CD4-positive, alpha-beta memory T cell (primary cell): ENCODE results near the gene HNRNPK. TPM values are rescaled to one million over a fixed set of nuclear protein-coding genes. Genes with fewer than 3 reads are reported as not detected.

ENCODE experiments used
- CTCF ChIA-PET: fragments of 350-600 bp; sonication (Branson Sonifier 250); formaldehyde crosslinking; loops from one replicate; lab custom pipeline; 2021; ENCODE audit warnings: inconsistent platforms; ENCODE audit not compliant: partially characterized antibody; lab: Charles Lee
- POLR2A ChIA-PET: fragments of 350-600 bp; sonication (Branson Sonifier 250); formaldehyde crosslinking; loops from one replicate; lab custom pipeline; 2021; ENCODE audit not compliant: partially characterized antibody; lab: Charles Lee
- DNase-seq, 5 donors: peaks; one replicate each; pipeline versions ENCODE4 v3.0.0 to v3.0.0-alpha.2; 2020 to 2022; ENCODE audit warnings: mixed read lengths in 1 of 5
- H3K27ac ChIP-seq: one replicate; pipeline ENCODE4 v1.7.0; 2013; ENCODE audit warnings: low read depth, low read length
- H3K27me3 ChIP-seq: 2 replicates; pipeline ENCODE4 v1.7.0; 2013; ENCODE audit warnings: mild to moderate bottlenecking, low read length, moderate library complexity; ENCODE audit not compliant: insufficient read depth
- H3K36me3 ChIP-seq: 2 replicates; pipeline ENCODE4 v1.7.0; 2013; ENCODE audit warnings: mild to moderate bottlenecking, low read length, moderate library complexity; ENCODE audit not compliant: insufficient read depth
- H3K4me1 ChIP-seq: 2 replicates; pipeline ENCODE4 v1.7.0; 2013; ENCODE audit warnings: mild to moderate bottlenecking, low read length, moderate library complexity; ENCODE audit not compliant: insufficient read depth
- H3K4me3 ChIP-seq, 2 donors: one replicate each; pipeline ENCODE4 v1.7.0; 2013; ENCODE audit warnings: low read length in 2 of 2, mild to moderate bottlenecking in 1 of 2
- H3K9me3 ChIP-seq, 2 donors: one replicate each; pipeline ENCODE4 v1.7.0; 2013; ENCODE audit warnings: low read length in 2 of 2, control low read depth in 1 of 2; ENCODE audit not compliant: control insufficient read depth in 1 of 2
- H3K27ac Mint-ChIP-seq, 7 donors: one replicate each; pipeline ENCODE4 v1.8.0; 2020 to 2021; ENCODE audit warnings: mixed read lengths in 7 of 7, mild to moderate bottlenecking in 6 of 7, inconsistent platforms in 3 of 7, moderate library complexity in 3 of 7
- H3K27me3 Mint-ChIP-seq, 2 donors: one replicate each; pipeline ENCODE4 v1.8.0; 2020 to 2021; ENCODE audit warnings: mixed read lengths in 2 of 2
- H3K36me3 Mint-ChIP-seq, 2 donors: one replicate each; pipeline ENCODE4 v1.8.0; 2020 to 2021; ENCODE audit warnings: mixed read lengths in 2 of 2, inconsistent platforms in 1 of 2, mild to moderate bottlenecking in 1 of 2
- H3K4me1 Mint-ChIP-seq, 4 donors: one replicate each; pipeline ENCODE4 v1.8.0; 2020 to 2021; ENCODE audit warnings: mixed read lengths in 4 of 4, mild to moderate bottlenecking in 1 of 4
- H3K4me3 Mint-ChIP-seq, 8 donors: one replicate each; pipeline ENCODE4 v1.8.0; 2020 to 2021; ENCODE audit warnings: mixed read lengths in 8 of 8, mild to moderate bottlenecking in 7 of 8, moderate library complexity in 6 of 8, inconsistent platforms in 3 of 8
- H3K9me3 Mint-ChIP-seq, 8 donors: one replicate each; pipeline ENCODE4 v1.8.0; 2020 to 2021; ENCODE audit warnings: mixed read lengths in 8 of 8, mild to moderate bottlenecking in 5 of 8, inconsistent platforms in 3 of 8, moderate library complexity in 1 of 8
- intact Hi-C: fragments of 100-400 bp; cut with micrococcal nuclease; formaldehyde crosslinking; loops from one replicate; pipeline ENCODE4 v1.15.1; 2023
- polyA plus RNA-seq, 2 donors: library from polyadenylated mRNA; unstranded; fragments of 300-500 nt; fragmentation: Illumina TruSeq; gene quantifications; one replicate each; pipeline ENCODE4 v1.2.3, GENCODE V29; 2021
- total RNA-seq, 2 experiments: library from RNA; stranded (reverse); gene quantifications; one replicate each; pipeline ENCODE4 v1.2.3, GENCODE V29; 2021

The HNRNPK gene
- total and polyA plus RNA-seq, 4 experiments from 2014 or later, result 539 to 1,109 (median 730) TPM

DNA sequence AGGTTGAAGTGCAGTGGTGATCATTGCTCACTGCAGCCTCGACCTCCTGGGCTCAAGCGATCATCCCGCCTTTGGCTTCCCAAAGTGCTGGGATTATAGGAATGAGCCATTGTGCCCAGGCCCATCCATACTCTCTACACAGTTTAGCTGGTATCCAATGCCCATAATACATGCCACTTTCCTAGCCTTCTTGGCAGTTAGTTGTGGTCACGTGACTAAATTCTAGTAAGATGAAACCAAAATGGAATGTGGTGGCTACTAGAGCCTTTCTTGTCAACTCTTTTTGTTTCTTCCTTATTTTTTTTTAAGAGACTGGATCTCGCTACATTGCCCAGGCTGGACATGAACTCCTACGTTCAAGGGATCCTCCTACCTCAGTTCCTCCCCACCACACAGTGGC is 43.5 kb downstream of the HNRNPK start:
- Mint-ChIP-seq H3K27ac (no peak overlapping the region), H3K4me3 (no peak overlapping the region), H3K27me3 (no peaks in the 10 kb centered on the region), H3K36me3 (peaks cover 11 to 14% of the 10 kb centered on the region in 2 donors), H3K9me3 (no peaks in the 10 kb centered on the region), H3K4me1 (peaks cover 4 to 8% (median 6%) of the 10 kb centered on the region in 4 donors)
- Histone ChIP-seq H3K27ac (no peak overlapping the region), H3K9me3 (no peaks in the 10 kb centered on the region), H3K4me1 (no peaks in the 10 kb centered on the region), H3K36me3 (no peaks in the 10 kb centered on the region), H3K27me3 (no peaks in the 10 kb centered on the region), H3K4me3 (no peak overlapping the region)
- DNase-seq, result no peak
- POLR2A ChIA-PET, result no interaction called here
- intact Hi-C loops, result no loop called here
- CTCF ChIA-PET, result interaction anchor here (0.7 to 3.3 kb wide), 10 partner anchors 11 to 379 kb away, joined by 3 to 41 read pairs (median 7); partner anchors contain the start of gene KIF27

DNA sequence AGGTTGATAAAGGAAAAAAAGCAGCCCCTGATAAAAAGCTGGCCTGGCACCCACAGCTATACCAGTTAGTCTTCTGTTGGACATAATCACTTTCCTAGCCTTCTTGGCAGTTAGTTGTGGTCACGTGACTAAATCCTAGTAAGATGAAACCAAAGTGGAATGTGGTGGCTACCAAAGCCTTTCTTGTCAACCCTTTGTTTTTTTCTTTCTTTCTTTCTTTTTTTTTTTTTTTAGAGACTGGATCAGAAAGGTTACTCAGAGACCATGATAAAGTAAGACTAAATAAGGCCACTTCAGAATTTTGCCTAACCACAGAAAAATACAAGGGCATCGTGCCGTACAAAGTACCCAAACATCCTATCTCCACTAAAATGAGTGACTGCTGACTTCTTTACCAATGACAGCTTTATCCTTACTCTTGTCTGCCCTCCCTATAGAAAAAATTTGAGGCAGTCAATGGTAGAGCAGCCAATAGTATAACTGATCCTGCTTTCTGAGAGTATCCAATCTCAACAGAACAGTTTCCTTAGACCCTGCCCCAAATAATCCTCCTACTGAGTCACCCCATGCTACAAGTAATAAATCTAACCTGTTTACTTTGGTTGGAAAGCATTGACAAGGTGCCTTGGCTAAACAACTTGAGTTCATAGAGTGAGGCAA is 44.6 kb downstream of the HNRNPK start:
- Mint-ChIP-seq H3K4me1 (peaks cover 4 to 12% (median 10%) of the 10 kb centered on the region in 4 donors), H3K4me3 (no peak overlapping the region), H3K9me3 (no peaks in the 10 kb centered on the region), H3K36me3 (peaks cover 6% of the 10 kb centered on the region in 2 donors), H3K27ac (peak overlapping the region in 1 of 7 donors; percentile 37), H3K27me3 (no peaks in the 10 kb centered on the region)
- Histone ChIP-seq H3K27me3 (no peaks in the 10 kb centered on the region), H3K36me3 (no peaks in the 10 kb centered on the region), H3K4me3 (no peak overlapping the region), H3K4me1 (no peaks in the 10 kb centered on the region), H3K27ac (no peak overlapping the region), H3K9me3 (no peaks in the 10 kb centered on the region)
- no peak for DNase-seq
- ChIA-PET CTCF (interaction anchor here (0.6 to 3.5 kb wide), 4 partner anchors 238 to 329 kb away, joined by 3 to 23 read pairs (median 8); no protein-coding TSS in a partner anchor), POLR2A (no interaction called here)
- intact Hi-C loops, result no loop called here

GRCh38 chr9:83934569-83935275 is 45.3 kb downstream of the HNRNPK start:
- Histone ChIP-seq H3K4me1 (no peaks in the 10 kb centered on the region), H3K27me3 (no peaks in the 10 kb centered on the region), H3K9me3 (no peaks in the 10 kb centered on the region), H3K36me3 (no peaks in the 10 kb centered on the region), H3K4me3 (no peak overlapping the region), H3K27ac (no peak overlapping the region)
- no peak for DNase-seq
- intact Hi-C loops, result no loop called here
- ChIA-PET POLR2A (no interaction called here), CTCF (interaction anchor here (0.6 to 3.5 kb wide), 5 partner anchors 238 to 329 kb away, joined by 3 to 23 read pairs (median 3); no protein-coding TSS in a partner anchor)
- no peaks in the 10 kb centered on the region for H3K9me3 Mint-ChIP-seq
- H3K36me3 Mint-ChIP-seq, result peaks cover 6% of the 10 kb centered on the region in 2 donors
- peaks cover 4 to 12% (median 10%) of the 10 kb centered on the region in 4 donors for H3K4me1 Mint-ChIP-seq
- no peak overlapping the region for H3K27ac Mint-ChIP-seq
- no peaks in the 10 kb centered on the region for H3K27me3 Mint-ChIP-seq
- H3K4me3 Mint-ChIP-seq, result no peak overlapping the region

- Mint-ChIP-seq H3K27ac (no peak overlapping the region), H3K9me3 (no peaks in the 10 kb centered on the region), H3K4me3 (no peak overlapping the region), H3K27me3 (no peaks in the 10 kb centered on the region), H3K36me3 (peaks cover 0 to 1% of the 10 kb centered on the region in 2 donors), H3K4me1 (peaks cover 4 to 12% (median 10%) of the 10 kb centered on the region in 4 donors)
- Histone ChIP-seq H3K36me3 (no peaks in the 10 kb centered on the region), H3K9me3 (no peaks in the 10 kb centered on the region), H3K27ac (no peak overlapping the region), H3K4me1 (no peaks in the 10 kb centered on the region), H3K27me3 (no peaks in the 10 kb centered on the region), H3K4me3 (no peak overlapping the region)
- CTCF ChIA-PET, result interaction anchor here (0.8 to 3.5 kb wide), 4 partner anchors 9 to 327 kb away, joined by 3 to 23 read pairs (median 3); no protein-coding TSS in a partner anchor
- no peak for DNase-seq
- POLR2A ChIA-PET, result no interaction called here
- intact Hi-C loops, result no loop called here
Measured at GRCh38 chr9:83933790-83934189, 46.2 kb downstream of the HNRNPK start.

- Histone ChIP-seq H3K27ac (no peak overlapping the region), H3K4me3 (no peak overlapping the region), H3K9me3 (no peaks in the 10 kb centered on the region), H3K36me3 (no peaks in the 10 kb centered on the region), H3K27me3 (no peaks in the 10 kb centered on the region), H3K4me1 (no peaks in the 10 kb centered on the region)
- Mint-ChIP-seq H3K27ac (no peak overlapping the region), H3K36me3 (peaks cover 0 to under 1% of the 10 kb centered on the region in 2 donors), H3K4me1 (peaks cover 4 to 12% (median 10%) of the 10 kb centered on the region in 4 donors), H3K4me3 (no peak overlapping the region), H3K9me3 (no peaks in the 10 kb centered on the region), H3K27me3 (peaks cover 0 to 1% of the 10 kb centered on the region in 2 donors)
- ChIA-PET POLR2A (no interaction called here), CTCF (interaction anchor here (0.7 to 3.5 kb wide), 4 partner anchors 19 to 389 kb away, joined by 3 to 23 read pairs (median 4); no protein-coding TSS in a partner anchor)
- DNase-seq, result no peak
- intact Hi-C loops, result no loop called here
Measured at GRCh38 chr9:83932851-83933250, 47.2 kb downstream of the HNRNPK start.

DNA sequence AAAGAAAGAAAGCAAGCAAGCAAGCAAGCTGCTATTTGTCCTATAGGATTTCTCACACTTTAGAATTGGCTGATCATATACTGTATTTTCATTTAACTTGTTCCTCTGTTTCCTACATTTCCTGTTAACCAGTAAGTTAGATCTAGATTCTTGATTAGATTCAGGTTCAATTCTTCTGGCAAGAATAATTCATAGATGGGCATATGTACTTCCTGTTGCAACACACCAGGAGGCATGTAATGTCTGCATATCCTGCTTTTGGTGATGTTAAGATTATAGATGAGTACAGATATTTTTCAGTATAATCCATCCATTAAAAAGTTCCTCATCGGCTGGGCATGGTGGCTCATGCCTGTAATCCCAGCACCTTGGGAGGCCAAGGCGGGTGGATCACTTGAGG is 48.0 kb downstream of the HNRNPK start:
- Histone ChIP-seq H3K9me3 (no peaks in the 10 kb centered on the region), H3K4me3 (no peak overlapping the region), H3K27me3 (no peaks in the 10 kb centered on the region), H3K27ac (no peak overlapping the region), H3K4me1 (no peaks in the 10 kb centered on the region), H3K36me3 (no peaks in the 10 kb centered on the region)
- intact Hi-C loops, result no loop called here
- no peak for DNase-seq
- Mint-ChIP-seq H3K27me3 (peaks cover 0 to 4% of the 10 kb centered on the region in 2 donors), H3K27ac (no peak overlapping the region), H3K4me3 (no peak overlapping the region), H3K36me3 (no peaks in the 10 kb centered on the region), H3K4me1 (peaks cover 4 to 12% (median 10%) of the 10 kb centered on the region in 4 donors), H3K9me3 (no peaks in the 10 kb centered on the region)
- POLR2A ChIA-PET, result interaction anchor here (1.9 kb wide), 1 partner anchor 10 kb away, joined by 8 read pairs; the partner anchor contains the start of gene KIF27
- CTCF ChIA-PET, result interaction anchor here (1.0 to 3.5 kb wide), 3 partner anchors 241 to 390 kb away, joined by 3 to 23 read pairs (median 3); no protein-coding TSS in a partner anchor

DNA sequence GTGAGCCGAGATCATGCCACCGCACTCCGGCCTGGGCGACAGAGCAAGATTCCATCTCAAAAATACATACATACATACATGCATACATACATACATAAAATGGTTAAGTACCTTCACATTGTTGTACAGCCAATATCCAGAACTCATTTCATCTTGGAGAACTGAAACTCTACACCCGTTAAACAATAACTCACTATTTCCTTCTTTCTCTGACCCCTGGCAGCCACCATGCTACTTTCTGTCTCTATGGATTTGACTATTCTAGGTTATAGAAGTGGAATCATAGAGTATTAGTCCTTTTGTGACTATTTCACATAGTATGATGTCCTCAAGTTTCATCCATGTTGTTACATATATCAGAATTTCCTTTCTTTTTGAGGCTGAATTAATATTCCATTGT is 49.1 kb downstream of the HNRNPK start:
- intact Hi-C loops, result no loop called here
- H3K9me3 Mint-ChIP-seq, result no peaks in the 10 kb centered on the region
- ChIA-PET POLR2A (interaction anchor here (1.9 kb wide), 1 partner anchor 9 kb away, joined by 8 read pairs; the partner anchor contains the start of gene KIF27), CTCF (interaction anchor here (1.2 kb wide), 1 partner anchor 9 kb away, joined by 3 read pairs; no protein-coding TSS in a partner anchor)
- peaks cover 4 to 12% (median 10%) of the 10 kb centered on the region in 4 donors for H3K4me1 Mint-ChIP-seq
- DNase-seq, result no peak
- Histone ChIP-seq H3K9me3 (no peaks in the 10 kb centered on the region), H3K4me1 (no peaks in the 10 kb centered on the region), H3K36me3 (no peaks in the 10 kb centered on the region), H3K27ac (no peak overlapping the region), H3K27me3 (no peaks in the 10 kb centered on the region), H3K4me3 (no peak overlapping the region)
- H3K27ac Mint-ChIP-seq, result peak overlapping the region in 1 of 7 donors; percentile 26
- H3K27me3 Mint-ChIP-seq, result peaks cover 0 to 4% of the 10 kb centered on the region in 2 donors
- H3K4me3 Mint-ChIP-seq, result no peak overlapping the region
- H3K36me3 Mint-ChIP-seq, result no peaks in the 10 kb centered on the region
